Keratinocyte (primary cell): ENCODE measurements around the gene CCDC34. TPM values are rescaled to one million over a fixed set of nuclear protein-coding genes. Genes with fewer than 3 reads are reported as not detected.

Experiments used
- DNase-seq: peaks from one replicate; pipeline ENCODE4 v3.0.0-alpha.2; 2011; ENCODE audit warnings: low read depth, missing footprints, low spot score
- FAIRE-seq: peaks from 2 replicates; lab custom pipeline; 2011; peaks lifted over from hg19 to GRCh38; lab: Jason Lieb, UNC
- H2AFZ ChIP-seq: 2 replicates; pipeline ENCODE4 v1.6.0; 2012; ENCODE audit warnings: low read length, control low read depth, inconsistent platforms; ENCODE audit not compliant: control insufficient read depth
- H3K27ac ChIP-seq: 2 replicates; pipeline ENCODE4 v1.5.1; 2011; ENCODE audit warnings: low read length; ENCODE audit not compliant: control insufficient read depth, insufficient read depth
- H3K27me3 ChIP-seq: 3 replicates; pipeline ENCODE4 v1.6.0; 2011; ENCODE audit warnings: low read length; ENCODE audit not compliant: control insufficient read depth, insufficient read depth; ENCODE audit errors: extremely low read depth
- H3K36me3 ChIP-seq, 2 experiments: 2 replicates in 1 of 2; 3 replicates in 1 of 2; pipeline ENCODE4 v1.5.1; 2011; ENCODE audit warnings: low read length in 2 of 2, mild to moderate bottlenecking in 1 of 2; ENCODE audit not compliant: control insufficient read depth in 2 of 2, insufficient read depth in 2 of 2; ENCODE audit errors: extremely low read depth in 1 of 2
- H3K4me1 ChIP-seq: 3 replicates; pipeline ENCODE4 v1.5.1; 2011; ENCODE audit warnings: low read length; ENCODE audit not compliant: control insufficient read depth, insufficient read depth; ENCODE audit errors: extremely low read depth
- H3K4me2 ChIP-seq: 3 replicates; pipeline ENCODE4 v1.6.0; 2011; ENCODE audit warnings: low read depth, low read length; ENCODE audit not compliant: control insufficient read depth, insufficient read depth; ENCODE audit errors: extremely low read depth
- H3K4me3 ChIP-seq, 3 experiments: fragments of 200-600 bp in 1 of 3; sonication (generic) in 1 of 3; 2 replicates in 2 of 3; 3 replicates in 1 of 3; pipeline ENCODE4 v1.5.1; 2011 to 2016; ENCODE audit warnings: low read length in 3 of 3, mild to moderate bottlenecking in 3 of 3, control low read depth in 2 of 3, inconsistent platforms in 1 of 3, low read depth in 1 of 3, mixed read lengths in 1 of 3, mixed run types in 1 of 3, moderate library complexity in 1 of 3; ENCODE audit not compliant: control insufficient read depth in 2 of 3, insufficient read depth in 2 of 3; ENCODE audit errors: extremely low read depth in 1 of 3
- H3K79me2 ChIP-seq: 2 replicates; pipeline ENCODE4 v1.6.0; 2012; ENCODE audit warnings: low read length; ENCODE audit not compliant: control insufficient read depth, insufficient read depth
- H3K9ac ChIP-seq: 3 replicates; pipeline ENCODE4 v1.6.0; 2011; ENCODE audit warnings: low read length; ENCODE audit not compliant: control insufficient read depth, insufficient read depth; ENCODE audit errors: extremely low read depth
- H3K9me1 ChIP-seq: 3 replicates; pipeline ENCODE4 v1.6.0; 2011; ENCODE audit warnings: low read length; ENCODE audit not compliant: control insufficient read depth, insufficient read depth; ENCODE audit errors: extremely low read depth
- H3K9me3 ChIP-seq: 2 replicates; pipeline ENCODE4 v1.5.1; 2012; ENCODE audit warnings: low read depth, low read length; ENCODE audit not compliant: control insufficient read depth
- H4K20me1 ChIP-seq: 3 replicates; pipeline ENCODE4 v1.6.0; 2011; ENCODE audit warnings: low read length; ENCODE audit not compliant: control insufficient read depth, insufficient read depth; ENCODE audit errors: extremely low read depth
- EZH2 ChIP-seq: IDR thresholded peaks from one replicate; pipeline ENCODE4 v1.6.1; 2012; ENCODE audit warnings: inconsistent platforms, mild to moderate bottlenecking, low read length, moderate library complexity
- dilution Hi-C: fragments of 300-500 bp; cut with MboI; formaldehyde crosslinking; loops from one replicate; pipeline ENCODE4 v1.7.0; 2020; ENCODE audit warnings: low sequenced_read_pairs; ENCODE audit not compliant: extremely low pct_ligation_motif_present
- polyA plus RNA-seq, 5 experiments: library from polyadenylated mRNA; depleted of rRNA in 3 of 5; stranded (reverse) in 3 of 5; stranded (forward) in 1 of 5; unstranded in 1 of 5; fragments of >200 nt; gene quantifications; 1 replicate in 1 of 5; 2 replicates in 3 of 5; 3 replicates in 1 of 5; pipeline versions ENCODE4 v1.2.1 to v1.2.3, GENCODE V29; 2011 to 2012; ENCODE audit warnings: missing spikeins in 2 of 5, low read depth in 1 of 5, low replicate concordance in 1 of 5
- TF ChIP-seq, protein P1 (sequence below), 3 experiments: IDR thresholded peaks in 1 of 3; conservative IDR thresholded peaks in 1 of 3; optimal IDR thresholded peaks in 1 of 3; 2 replicates in 2 of 3; 3 replicates in 1 of 3; pipeline versions ENCODE3 to v1.5.1; 2011; ENCODE audit warnings: low read length in 3 of 3, mild to moderate bottlenecking in 3 of 3, moderate library complexity in 2 of 3, control low read depth in 1 of 3, inconsistent platforms in 1 of 3; ENCODE audit not compliant: insufficient read depth in 2 of 3; ENCODE audit errors: extremely low read depth in 1 of 3

Gene CCDC34
- polyA plus RNA-seq, 1 donor (not counting 4 experiments of a cell fraction or from before 2014, with no cell fraction given), result 4.2 TPM

DNA sequence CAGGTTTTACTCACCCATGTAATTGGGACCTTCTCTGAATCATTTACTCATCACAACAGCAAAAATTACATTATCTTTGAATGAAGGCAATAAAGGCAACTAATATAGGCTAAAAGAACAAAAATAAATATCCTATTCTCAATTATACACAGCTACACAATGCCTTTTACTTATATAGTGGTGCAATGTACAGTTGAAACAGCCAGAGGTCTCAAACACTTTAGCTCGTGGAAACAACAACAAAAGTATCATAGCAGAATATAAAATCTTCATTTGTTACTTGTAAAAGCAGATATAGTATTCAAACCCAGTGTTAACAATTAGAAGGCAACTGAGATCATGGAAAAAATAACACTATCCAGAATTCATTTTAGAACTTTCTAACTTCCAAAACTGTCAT, 20.6 kb upstream of the CCDC34 start:
- H3K27ac ChIP-seq, result no peak overlapping the region
- dilution Hi-C loops, result no loop called here
- H3K27me3 ChIP-seq, result no peaks in the 10 kb centered on the region
- H3K79me2 ChIP-seq, result peaks cover 3% of the 10 kb centered on the region
- H3K9me3 ChIP-seq, result no peaks in the 10 kb centered on the region
- no peak for FAIRE-seq
- H3K4me2 ChIP-seq, result no peak overlapping the region
- no peak overlapping the region for H3K4me3 ChIP-seq
- H3K4me1 ChIP-seq, result peaks cover 2% of the 10 kb centered on the region
- no peak for TF ChIP-seq EZH2
- TF ChIP-seq, protein P1, sequence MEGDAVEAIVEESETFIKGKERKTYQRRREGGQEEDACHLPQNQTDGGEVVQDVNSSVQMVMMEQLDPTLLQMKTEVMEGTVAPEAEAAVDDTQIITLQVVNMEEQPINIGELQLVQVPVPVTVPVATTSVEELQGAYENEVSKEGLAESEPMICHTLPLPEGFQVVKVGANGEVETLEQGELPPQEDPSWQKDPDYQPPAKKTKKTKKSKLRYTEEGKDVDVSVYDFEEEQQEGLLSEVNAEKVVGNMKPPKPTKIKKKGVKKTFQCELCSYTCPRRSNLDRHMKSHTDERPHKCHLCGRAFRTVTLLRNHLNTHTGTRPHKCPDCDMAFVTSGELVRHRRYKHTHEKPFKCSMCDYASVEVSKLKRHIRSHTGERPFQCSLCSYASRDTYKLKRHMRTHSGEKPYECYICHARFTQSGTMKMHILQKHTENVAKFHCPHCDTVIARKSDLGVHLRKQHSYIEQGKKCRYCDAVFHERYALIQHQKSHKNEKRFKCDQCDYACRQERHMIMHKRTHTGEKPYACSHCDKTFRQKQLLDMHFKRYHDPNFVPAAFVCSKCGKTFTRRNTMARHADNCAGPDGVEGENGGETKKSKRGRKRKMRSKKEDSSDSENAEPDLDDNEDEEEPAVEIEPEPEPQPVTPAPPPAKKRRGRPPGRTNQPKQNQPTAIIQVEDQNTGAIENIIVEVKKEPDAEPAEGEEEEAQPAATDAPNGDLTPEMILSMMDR (optimal IDR thresholded peaks at IDR 0.05 in 1 of 3, IDR thresholded peaks at IDR 0.05 in 1 of 3, conservative IDR thresholded peaks at IDR 0.05 in 1 of 3; ENCODE audit: extremely low read depth in 1 of 3, insufficient read depth in 2 of 3, low read length in 3 of 3), result no peak
- peaks cover 8 to 9% of the 10 kb centered on the region in 2 experiments for H3K36me3 ChIP-seq
- H3K9me1 ChIP-seq, result no peaks in the 10 kb centered on the region
- no peak overlapping the region for H2AFZ ChIP-seq
- DNase-seq, result no peak
- H4K20me1 ChIP-seq, result no peaks in the 10 kb centered on the region
- no peak overlapping the region for H3K9ac ChIP-seq

DNA sequence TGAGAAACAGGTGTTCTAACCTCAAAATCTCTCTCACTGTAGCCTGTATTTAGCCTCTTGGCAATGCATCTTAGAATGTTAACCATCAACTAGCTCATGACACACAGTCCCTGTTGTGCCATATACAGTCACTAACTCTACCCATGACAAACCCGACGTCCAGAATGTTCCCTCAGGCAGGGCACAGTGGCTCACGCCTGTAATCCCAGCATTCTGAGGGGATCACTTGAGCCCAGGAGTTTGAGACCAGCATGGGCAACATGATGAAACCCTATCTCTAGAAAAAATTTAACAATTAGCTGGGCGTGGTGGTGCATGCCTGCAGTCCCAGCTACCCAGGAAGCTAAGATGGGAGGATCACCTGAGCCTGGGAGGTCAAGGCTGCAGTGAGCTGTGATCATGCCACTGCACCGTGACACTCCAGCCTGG, 18.2 kb upstream of the CCDC34 start:
- FAIRE-seq (no peak), DNase-seq (no peak)
- no peaks in the 10 kb centered on the region for H3K27me3 ChIP-seq
- no peaks in the 10 kb centered on the region for H4K20me1 ChIP-seq
- H2AFZ ChIP-seq, result no peak overlapping the region
- H3K4me2 ChIP-seq, result no peak overlapping the region
- no peak overlapping the region for H3K9ac ChIP-seq
- H3K4me3 ChIP-seq, result no peak overlapping the region
- H3K9me1 ChIP-seq, result no peaks in the 10 kb centered on the region
- no peaks in the 10 kb centered on the region for H3K79me2 ChIP-seq
- dilution Hi-C loops, result no loop called here
- TF ChIP-seq, protein P1 (optimal IDR thresholded peaks at IDR 0.05 in 1 of 3, IDR thresholded peaks at IDR 0.05 in 1 of 3, conservative IDR thresholded peaks at IDR 0.05 in 1 of 3; ENCODE audit: extremely low read depth in 1 of 3, insufficient read depth in 2 of 3, low read length in 3 of 3), result no peak
- no peak for TF ChIP-seq EZH2
- H3K27ac ChIP-seq, result no peak overlapping the region
- no peaks in the 10 kb centered on the region for H3K9me3 ChIP-seq
- H3K4me1 ChIP-seq, result peaks cover 2% of the 10 kb centered on the region
- peaks cover 9 to 11% of the 10 kb centered on the region in 2 experiments for H3K36me3 ChIP-seq
